ENCODE results near the gene NSA2. TPM values are rescaled to one million over a fixed set of nuclear protein-coding genes. Genes with fewer than 3 reads are reported as not detected.
A peak's percentile ranks its signal among the peaks of the same experiment; 100 is the strongest.
"Not testable (repeated sequence)": the region's sequence is repeated elsewhere in the genome, so short reads cannot be mapped to it uniquely, and the experiment has no call there.

The NSA2 gene
- total RNA-seq, 1 experiment from 2014 or later, result 190 TPM

GRCh38 chr5:74725331-74725730 lies 41.7 kb upstream of the NSA2 start:
- peak overlapping the region; percentile 6 for H3K27ac Mint-ChIP-seq (ENCODE audit: unreplicated experiment)
- Histone ChIP-seq H3K4me3 (ENCODE audit: low read depth, low read length) (no peak overlapping the region), H3K4me1 (peaks cover 27% of the 10 kb centered on the region), H3K27me3 (replicated peaks; ENCODE audit: control insufficient read depth, insufficient read depth, low read length) (no peaks in the 10 kb centered on the region), H3K36me3 (ENCODE audit: control insufficient read depth, insufficient read depth, low read length) (peaks cover 3% of the 10 kb centered on the region), H3K9me3 (no peaks in the 10 kb centered on the region)
- CTCF ChIA-PET, result no interaction called here
- no peak for TF ChIP-seq CTCF (IDR thresholded peaks at IDR 0.05; ENCODE audit: insufficient read depth in 1 of 2, low read depth in 1 of 2, low read length in 1 of 2, severe bottlenecking in 1 of 2, unreplicated experiment in 1 of 2)
- no TSS peak for BruUV-seq (replicated peaks)
- H3K4me3 Mint-ChIP-seq (ENCODE audit: unreplicated experiment), result no peak overlapping the region
- H3K4me1 Mint-ChIP-seq (ENCODE audit: low read depth, unreplicated experiment), result peaks cover 31% of the 10 kb centered on the region
- H3K36me3 Mint-ChIP-seq (ENCODE audit: insufficient read depth, unreplicated experiment), result peaks cover 65% of the 10 kb centered on the region
- peak; percentile 46 to 52 for DNase-seq
- intact Hi-C loops (cut with micrococcal nuclease; ENCODE audit: unreplicated experiment), result no loop called here
- peaks cover 9% of the 10 kb centered on the region for H3K9me3 Mint-ChIP-seq (ENCODE audit: unreplicated experiment)
- POLR2A ChIA-PET, result no interaction called here
- no peaks in the 10 kb centered on the region for H3K27me3 Mint-ChIP-seq (ENCODE audit: insufficient read depth, unreplicated experiment)

GRCh38 chr5:74736759-74737158 lies 30.3 kb upstream of the NSA2 start:
- H3K27ac Mint-ChIP-seq (ENCODE audit: unreplicated experiment), result no peak overlapping the region
- H3K36me3 Mint-ChIP-seq (ENCODE audit: insufficient read depth, unreplicated experiment), result peaks cover 46% of the 10 kb centered on the region
- H3K27me3 Mint-ChIP-seq (ENCODE audit: insufficient read depth, unreplicated experiment), result no peaks in the 10 kb centered on the region
- H3K4me1 Mint-ChIP-seq (ENCODE audit: low read depth, unreplicated experiment), result no peaks in the 10 kb centered on the region
- no peak for DNase-seq
- ChIA-PET POLR2A (no interaction called here), CTCF (no interaction called here)
- Histone ChIP-seq H3K36me3 (ENCODE audit: control insufficient read depth, insufficient read depth, low read length) (peaks cover 4% of the 10 kb centered on the region; the same call in 1 of the 2 replicates), H3K4me1 (no peaks in the 10 kb centered on the region), H3K4me3 (ENCODE audit: low read depth, low read length) (no peak overlapping the region), H3K27me3 (replicated peaks; ENCODE audit: control insufficient read depth, insufficient read depth, low read length) (no peaks in the 10 kb centered on the region), H3K9me3 (no peaks in the 10 kb centered on the region)
- no peaks in the 10 kb centered on the region for H3K9me3 Mint-ChIP-seq (ENCODE audit: unreplicated experiment)
- no TSS peak for BruUV-seq (replicated peaks)
- intact Hi-C loops (cut with micrococcal nuclease; ENCODE audit: unreplicated experiment), result no loop called here
- no peak overlapping the region for H3K4me3 Mint-ChIP-seq (ENCODE audit: unreplicated experiment)
- TF ChIP-seq CTCF (IDR thresholded peaks at IDR 0.05; ENCODE audit: insufficient read depth in 1 of 2, low read depth in 1 of 2, low read length in 1 of 2, severe bottlenecking in 1 of 2, unreplicated experiment in 1 of 2), result no peak

DNA sequence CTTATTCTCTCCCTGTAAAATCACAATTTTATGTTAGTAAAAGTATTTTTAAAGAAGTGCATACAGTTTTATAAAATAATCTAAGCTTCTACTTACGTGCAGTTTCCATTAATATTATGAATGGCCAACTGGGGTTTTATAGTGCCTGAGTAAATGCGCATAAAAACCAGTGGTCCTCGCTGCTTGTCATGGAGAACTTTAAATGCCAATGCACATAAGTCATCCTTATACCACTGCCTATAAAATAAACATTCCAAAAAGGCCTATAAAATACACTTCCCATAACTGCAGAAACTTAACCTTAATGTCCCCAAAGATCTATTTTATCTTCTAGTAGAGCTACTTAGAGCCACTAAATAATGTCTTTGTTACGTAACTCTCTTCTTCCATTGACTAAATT lies 28.6 kb upstream of the NSA2 start:
- no TSS peak for BruUV-seq (replicated peaks)
- no peaks in the 10 kb centered on the region for H3K9me3 ChIP-seq
- ChIA-PET CTCF (no interaction called here), POLR2A (no interaction called here)
- no peaks in the 10 kb centered on the region for H3K9me3 Mint-ChIP-seq (ENCODE audit: unreplicated experiment)
- peaks cover 4% of the 10 kb centered on the region; the same call in 1 of the 2 replicates for H3K36me3 ChIP-seq (ENCODE audit: control insufficient read depth, insufficient read depth, low read length)
- no peaks in the 10 kb centered on the region for H3K27me3 Mint-ChIP-seq (ENCODE audit: insufficient read depth, unreplicated experiment)
- H3K27me3 ChIP-seq (replicated peaks; ENCODE audit: control insufficient read depth, insufficient read depth, low read length), result no peaks in the 10 kb centered on the region
- no peaks in the 10 kb centered on the region for H3K4me1 Mint-ChIP-seq (ENCODE audit: low read depth, unreplicated experiment)
- intact Hi-C loops (cut with micrococcal nuclease; ENCODE audit: unreplicated experiment), result no loop called here
- H3K36me3 Mint-ChIP-seq (ENCODE audit: insufficient read depth, unreplicated experiment), result peaks cover 41% of the 10 kb centered on the region
- H3K27ac Mint-ChIP-seq (ENCODE audit: unreplicated experiment), result no peak overlapping the region
- no peaks in the 10 kb centered on the region for H3K4me1 ChIP-seq
- no peak for TF ChIP-seq CTCF (IDR thresholded peaks at IDR 0.05; ENCODE audit: insufficient read depth in 1 of 2, low read depth in 1 of 2, low read length in 1 of 2, severe bottlenecking in 1 of 2, unreplicated experiment in 1 of 2)
- H3K4me3 Mint-ChIP-seq (ENCODE audit: unreplicated experiment), result no peak overlapping the region
- no peak for DNase-seq
- H3K4me3 ChIP-seq (ENCODE audit: low read depth, low read length), result no peak overlapping the region

DNA sequence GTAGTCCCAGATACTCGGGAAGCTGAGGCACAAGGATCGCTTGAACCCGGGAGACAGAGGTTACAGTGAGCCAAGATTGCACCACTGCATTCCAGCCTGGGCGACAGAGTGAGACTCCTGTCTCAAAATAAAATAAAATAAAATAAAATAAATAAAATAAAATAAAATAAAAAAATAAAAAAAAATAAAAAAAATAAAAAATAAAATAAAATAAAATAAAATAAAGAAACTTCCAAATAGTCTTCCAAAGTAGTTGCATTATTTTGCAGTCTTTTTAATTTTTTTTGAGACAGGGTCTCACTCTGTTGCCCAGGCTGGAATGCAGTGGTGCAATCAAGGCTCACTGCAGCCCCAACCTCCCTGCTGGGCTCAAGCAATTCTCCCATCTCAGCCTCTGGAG lies 18.3 kb upstream of the NSA2 start:
- DNase-seq; H3K4me3 ChIP-seq (ENCODE audit: low read depth, low read length); BruUV-seq (replicated peaks); H3K36me3 ChIP-seq (ENCODE audit: control insufficient read depth, insufficient read depth, low read length); H3K4me1 ChIP-seq; intact Hi-C loops (cut with micrococcal nuclease; ENCODE audit: unreplicated experiment); H3K27me3 Mint-ChIP-seq (ENCODE audit: insufficient read depth, unreplicated experiment); H3K27ac Mint-ChIP-seq (ENCODE audit: unreplicated experiment); H3K27me3 ChIP-seq (replicated peaks; ENCODE audit: control insufficient read depth, insufficient read depth, low read length); H3K4me1 Mint-ChIP-seq (ENCODE audit: low read depth, unreplicated experiment); CTCF ChIA-PET; POLR2A ChIA-PET; H3K9me3 ChIP-seq; H3K9me3 Mint-ChIP-seq (ENCODE audit: unreplicated experiment); H3K4me3 Mint-ChIP-seq (ENCODE audit: unreplicated experiment): not testable (repeated sequence)
- peaks cover 84% of the 10 kb centered on the region for H3K36me3 Mint-ChIP-seq (ENCODE audit: insufficient read depth, unreplicated experiment)

All from Caco-2 (cell line).